Pericardium fibroblast (primary cell): ENCODE measurements around the gene FOXI1. TPM values are rescaled to one million over a fixed set of nuclear protein-coding genes. Genes with fewer than 3 reads are reported as not detected.

ENCODE experiments used
- total RNA-seq: library from RNA; depleted of rRNA; stranded (reverse); fragments of >200 nt; gene quantifications from 2 replicates; pipeline ENCODE4 v1.2.3, GENCODE V29; 2015

FOXI1 gene
- total RNA-seq: not detected in 2 replicates

GRCh38 chr5:170105642-170106611 is at the start of gene FOXI1:
TSS of gene FOXI1 (plus strand) at chr5:170105897. CDS start at chr5:170105958, 61 bp downstream.

Other genes with a start within 250 kb of the FOXI1 start
- gene INSYN2B, start 125.4 kb upstream of the FOXI1 start, total RNA-seq: 2.5 and 5.3 TPM in 2 replicates
- not detected in 2 replicates for gene C5orf58, start 127.1 kb downstream of the FOXI1 start, total RNA-seq
- gene LCP2, start 191.9 kb downstream of the FOXI1 start, total RNA-seq: not detected in 2 replicates